HG03095 (cell line): Measurements from ENCODE around the gene NAIF1.
"Not testable (repeated sequence)": the region's sequence is repeated elsewhere in the genome, so short reads cannot be mapped to it uniquely, and the experiment has no call there.

ENCODE experiments used
- ATAC-seq: cut with Tn5 transposase; IDR thresholded peaks from one replicate; pipeline ENCODE4 v1.9.1; 2021; ENCODE audit warnings: moderate library complexity; ENCODE audit not compliant: unreplicated experiment

NAIF1 gene

DNA sequence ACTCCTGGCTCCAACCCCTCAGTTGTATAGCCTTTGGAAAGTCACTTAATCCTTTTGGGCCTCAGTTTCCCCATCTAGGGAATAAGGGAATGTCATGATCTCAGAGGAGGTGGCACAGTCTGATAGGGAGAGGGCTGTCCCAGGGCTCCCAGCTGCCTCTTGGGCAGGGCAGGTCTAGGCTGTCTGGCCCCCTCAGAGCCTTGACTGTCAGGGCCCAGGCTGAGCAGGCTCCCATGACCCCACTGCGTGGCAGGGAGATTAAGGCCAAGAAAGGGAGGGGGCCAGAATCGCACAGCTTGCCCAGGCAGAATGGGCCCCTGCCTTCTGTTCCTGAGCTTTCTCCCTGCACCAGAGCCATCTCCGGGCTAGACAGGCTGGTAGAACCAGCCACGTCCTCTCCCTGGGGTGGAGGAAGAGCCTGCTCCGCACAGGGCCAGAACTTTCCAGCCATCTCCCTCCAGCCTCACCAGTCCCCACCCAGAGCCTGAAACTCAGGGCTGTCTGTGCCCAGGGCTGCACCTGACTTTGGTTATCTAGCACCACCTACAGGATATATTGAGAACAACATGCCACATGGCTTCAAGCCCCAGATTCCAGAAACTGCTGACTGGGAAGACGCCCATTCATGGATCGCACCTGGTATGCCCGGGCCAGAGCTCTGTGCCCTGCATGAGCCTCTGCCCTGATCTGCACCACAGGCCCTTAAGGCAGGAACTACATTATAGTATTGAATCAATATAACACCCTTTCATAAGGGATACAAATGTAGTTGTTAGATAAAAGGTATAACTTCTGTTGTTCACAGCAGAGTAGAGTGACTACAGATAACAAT lies 32.1 kb downstream of the NAIF1 start:
- no peak for ATAC-seq

DNA sequence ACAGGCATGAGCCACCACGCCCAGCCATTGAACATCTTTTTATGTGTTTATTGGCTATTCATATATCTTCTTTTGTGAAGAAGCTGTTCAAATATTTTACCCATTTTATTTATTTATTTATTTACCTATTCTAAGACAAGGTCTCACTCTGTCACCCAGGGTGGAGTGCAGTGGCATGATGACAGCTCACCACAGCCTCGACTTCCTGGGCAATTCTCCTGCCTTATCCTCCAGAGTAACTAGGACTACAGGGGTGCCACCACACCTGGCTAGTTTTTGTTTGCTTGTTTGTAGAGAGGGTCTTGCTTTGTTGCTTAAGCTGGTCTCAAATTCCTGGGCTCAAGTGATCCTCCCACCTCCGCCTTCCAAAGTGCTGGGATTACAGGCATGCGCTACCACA lies 33.5 kb downstream of the NAIF1 start:
- no peak for ATAC-seq

DNA sequence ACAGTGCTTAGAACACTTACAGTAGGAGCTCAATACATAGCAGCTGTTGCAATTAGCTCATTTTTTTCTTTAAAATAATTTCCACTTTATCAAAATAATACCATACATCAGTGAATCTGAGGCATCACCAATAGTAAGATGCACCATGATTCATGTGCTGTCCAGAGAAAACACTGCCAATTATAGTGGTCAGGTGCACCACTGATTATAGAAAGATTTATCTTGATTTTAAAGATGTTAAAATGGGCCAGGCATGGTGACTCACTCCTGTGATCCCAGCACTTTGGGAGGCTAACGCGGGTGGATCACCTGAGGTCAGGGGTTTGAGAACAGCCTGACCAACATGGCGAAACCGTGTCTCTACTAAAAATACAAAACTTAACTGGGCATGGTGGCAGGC lies 39.4 kb downstream of the NAIF1 start:
- no peak for ATAC-seq

DNA sequence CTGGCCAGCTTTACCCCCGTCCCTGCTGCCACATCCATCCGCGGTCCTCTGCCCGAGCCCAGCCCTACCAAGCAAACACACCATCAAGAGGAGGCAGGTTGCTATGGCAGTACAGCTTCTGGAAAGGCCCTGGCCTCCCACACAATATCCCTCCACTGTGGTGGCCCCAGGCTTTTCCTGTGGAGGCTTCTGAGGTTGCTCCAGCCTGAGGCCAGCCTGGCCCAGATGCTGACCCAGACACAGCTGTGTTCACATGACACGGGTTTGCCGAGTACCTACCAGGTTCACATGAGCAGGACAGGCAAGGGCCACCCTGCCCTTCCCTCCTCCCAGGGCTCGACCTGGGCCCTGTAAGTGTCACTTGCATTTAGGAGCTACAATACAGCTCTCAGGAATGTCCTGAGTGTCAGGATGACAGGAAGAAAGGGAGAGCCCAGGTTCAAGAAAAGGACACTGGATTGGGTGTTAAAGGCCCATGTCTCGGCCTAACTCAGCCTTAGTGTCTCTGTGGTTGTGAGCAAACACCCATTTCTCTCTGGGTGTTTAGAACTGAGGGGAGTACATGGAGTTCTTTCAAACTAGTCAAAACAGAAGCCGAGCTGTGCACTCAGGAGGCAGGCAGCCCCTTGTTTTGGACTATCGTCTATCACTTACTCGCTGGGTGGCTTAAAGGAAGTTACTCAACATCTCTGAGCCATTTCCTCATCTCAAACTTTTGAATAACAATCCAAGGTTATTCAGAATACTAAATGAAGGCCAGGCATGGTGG lies 40.2 kb downstream of the NAIF1 start:
- ATAC-seq: no peak

DNA sequence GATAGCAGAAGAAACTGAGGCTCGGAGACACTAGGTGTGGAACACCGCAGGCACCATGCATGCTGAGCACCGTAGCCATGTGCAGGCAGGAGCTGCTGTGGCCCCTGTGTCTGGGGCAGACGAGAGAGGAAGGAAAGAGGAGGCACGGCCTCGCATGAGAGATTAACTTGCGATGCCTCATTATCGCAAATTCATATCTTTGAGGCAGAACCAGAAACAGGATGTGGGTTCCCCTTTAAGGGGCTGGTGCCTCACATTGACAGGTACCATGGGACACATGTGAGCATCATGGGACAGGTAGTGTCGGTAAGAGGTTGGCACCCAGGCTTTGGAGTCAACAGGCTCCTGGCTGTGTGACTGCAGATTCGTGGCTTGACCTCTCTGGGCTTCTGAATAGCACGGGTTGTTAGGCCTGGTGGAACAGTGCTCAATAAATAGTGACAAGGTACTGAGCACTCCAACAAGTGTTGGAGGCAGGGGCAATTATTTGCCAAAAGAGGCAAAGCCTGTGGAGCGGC lies 40.8 kb downstream of the NAIF1 start:
- ATAC-seq: no peak

DNA sequence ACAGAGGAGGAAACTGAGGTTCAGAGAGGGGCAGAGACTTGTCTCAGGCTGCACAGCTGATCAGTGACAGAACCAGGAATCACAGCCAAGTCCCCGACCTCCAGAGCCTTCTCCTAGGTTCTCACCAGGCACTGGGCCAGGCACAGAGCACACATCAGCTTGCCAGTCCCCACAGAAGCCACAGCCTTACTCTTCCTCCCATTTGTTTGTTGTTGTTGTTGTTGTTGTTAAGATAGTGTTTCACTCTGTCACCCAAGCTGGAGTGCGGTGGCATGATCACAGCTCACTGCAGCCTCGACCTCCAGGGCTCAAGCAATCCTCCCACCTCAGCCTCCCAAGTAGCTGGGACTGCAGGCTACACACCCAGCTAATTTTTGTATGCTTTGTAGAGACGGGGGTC lies 41.4 kb downstream of the NAIF1 start:
- ATAC-seq: no peak

DNA sequence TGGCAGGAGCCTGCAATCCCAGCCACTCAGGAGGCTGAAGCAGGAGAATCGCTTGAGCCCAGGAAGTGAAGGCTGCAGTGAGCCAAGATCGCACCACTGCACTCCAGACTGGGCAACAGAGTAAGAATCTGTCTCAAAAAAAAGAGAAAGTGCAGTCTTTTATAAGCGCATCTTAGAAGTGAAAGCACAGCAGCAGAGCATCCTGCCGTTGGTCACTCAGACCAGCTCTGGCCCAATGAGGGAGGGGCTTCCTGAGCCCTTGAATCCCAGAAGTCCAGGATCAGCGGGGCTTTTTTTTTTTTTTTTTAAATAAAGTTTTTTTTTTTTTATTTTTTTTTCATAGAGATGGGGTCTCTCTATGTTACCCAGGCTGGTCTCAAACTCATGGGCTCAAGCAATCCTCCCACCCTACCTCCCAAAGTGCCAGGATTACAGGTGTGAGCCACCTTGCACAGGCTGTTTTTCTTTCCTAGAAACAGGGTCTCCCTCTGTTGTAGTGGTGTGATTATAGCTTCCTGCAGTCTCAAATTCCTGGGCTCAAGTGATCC lies 42.3 kb downstream of the NAIF1 start:
- no peak for ATAC-seq

DNA sequence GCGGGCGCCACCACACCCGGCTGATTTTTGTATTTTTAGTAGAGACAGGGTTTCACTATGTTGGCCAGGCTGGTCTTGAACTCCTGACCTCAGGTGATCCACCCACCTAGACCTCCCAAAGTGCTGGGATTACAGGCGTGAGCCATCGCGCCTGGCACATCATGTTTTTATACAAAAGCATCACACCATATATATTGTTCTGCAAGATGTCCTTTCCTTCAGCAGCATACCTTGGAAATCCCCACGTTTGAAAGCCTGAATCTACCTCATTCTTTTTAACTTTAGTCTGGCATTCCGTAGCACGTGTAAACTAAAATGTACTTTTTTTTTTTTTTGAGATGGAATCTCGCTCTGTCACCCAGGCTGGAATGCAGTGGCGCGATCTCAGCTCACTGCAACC lies 43.4 kb downstream of the NAIF1 start:
- not testable (repeated sequence) for ATAC-seq

DNA sequence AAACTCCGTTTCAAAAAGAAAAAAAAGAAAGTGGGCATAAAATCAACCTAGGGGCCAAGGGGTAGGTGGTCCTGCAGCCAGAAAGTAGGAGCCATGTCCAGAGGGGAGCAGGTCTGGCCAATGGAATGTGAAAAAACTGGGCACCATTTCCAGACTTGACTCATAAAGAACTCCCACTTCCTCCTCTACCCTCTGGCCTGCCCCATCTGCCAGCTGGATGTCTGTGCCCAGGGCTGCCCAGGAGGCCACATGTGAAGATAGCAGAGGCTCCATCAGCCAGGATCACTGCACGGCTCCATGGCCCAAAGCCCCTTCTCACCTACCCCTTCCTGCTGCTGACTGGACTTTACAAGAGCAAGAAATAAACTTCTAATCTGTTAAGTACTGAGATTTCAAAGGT lies 44.2 kb downstream of the NAIF1 start:
- no peak for ATAC-seq

DNA sequence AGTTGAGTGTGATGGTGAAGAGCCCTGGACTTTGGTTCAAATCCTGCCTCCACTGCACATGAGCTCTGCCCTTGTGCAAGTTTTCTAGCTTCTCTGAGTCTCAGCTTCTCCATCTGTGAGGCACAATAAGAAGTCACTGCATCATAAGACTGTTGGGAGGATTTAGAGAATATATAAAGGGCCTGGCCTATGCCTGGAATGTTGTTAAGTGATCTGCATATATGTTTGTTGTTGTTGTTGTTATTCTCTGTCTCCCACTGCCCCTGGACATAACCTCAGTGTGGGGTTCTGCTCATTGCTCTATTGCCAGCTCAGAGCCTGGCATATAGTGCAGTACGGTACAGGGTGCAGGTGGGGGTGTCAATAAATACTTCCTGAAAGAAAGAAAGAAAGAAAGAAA lies 46.0 kb downstream of the NAIF1 start:
- ATAC-seq: no peak

DNA sequence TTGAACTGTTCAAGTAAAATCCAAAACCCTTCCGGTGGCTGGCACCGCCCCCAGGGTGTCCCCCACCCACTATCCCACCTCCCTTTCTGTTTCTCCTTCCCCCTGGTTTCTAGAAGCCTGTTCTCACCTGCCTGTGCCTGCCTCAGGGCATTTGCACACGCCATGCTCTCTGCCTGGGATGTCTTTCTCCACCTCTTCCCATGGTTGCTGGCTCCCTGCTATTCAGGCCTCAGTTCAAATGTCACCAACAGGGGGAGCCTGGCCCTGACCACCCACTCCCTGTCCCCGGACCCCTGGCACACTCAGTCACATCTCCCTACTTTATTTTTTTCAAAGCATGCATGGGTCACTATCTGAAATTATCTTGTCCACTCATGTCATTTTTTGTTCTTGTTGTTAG lies 46.4 kb downstream of the NAIF1 start:
- ATAC-seq: no peak

DNA sequence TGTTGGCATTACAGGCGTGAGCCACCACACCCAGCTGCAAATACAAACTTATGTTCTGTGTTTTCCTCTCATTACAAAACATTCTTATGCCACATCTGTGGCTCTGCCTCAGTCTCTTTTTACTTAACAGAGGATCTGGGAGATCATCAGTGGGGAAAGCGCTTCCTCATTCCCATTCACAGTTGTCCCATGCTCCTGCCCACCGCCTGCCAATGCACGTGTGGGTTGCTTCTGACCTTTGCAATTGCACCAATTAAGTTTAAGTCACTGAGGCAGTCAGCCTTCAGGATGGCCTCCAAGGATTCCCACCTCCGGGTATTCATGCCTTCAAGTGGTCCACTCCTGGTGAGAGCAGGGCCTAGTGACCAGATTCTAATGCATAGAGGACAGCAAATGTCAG lies 51.4 kb downstream of the NAIF1 start:
- no peak for ATAC-seq
